8988T (cell line): ENCODE data around the gene ACADL.

Experiments
- DNase-seq: peaks from one replicate; pipeline ENCODE4 v3.0.0; 2011

The ACADL gene

GRCh38 chr2:210224941-210225672 is at the start of gene ACADL:
ACADL (minus strand) TSS chr2:210225447; CDS start chr2:210225263, 184 bp downstream.
- peak; percentile 62 for DNase-seq

- DNase-seq, result no peak
Observed at GRCh38 chr2:210271300-210271699, 46.1 kb upstream of the ACADL start.

- no peak for DNase-seq
Observed at GRCh38 chr2:210269148-210269547, 43.9 kb upstream of the ACADL start.

GRCh38 chr2:210268281-210268680 is 43.0 kb upstream of the ACADL start:
- no peak for DNase-seq

GRCh38 chr2:210267698-210268097 is 42.5 kb upstream of the ACADL start:
- DNase-seq, result no peak

- no peak for DNase-seq
Observed at GRCh38 chr2:210264282-210264681, 39.0 kb upstream of the ACADL start.

GRCh38 chr2:210263841-210264240 is 38.6 kb upstream of the ACADL start:
- no peak for DNase-seq

GRCh38 chr2:210262036-210262435 is 36.8 kb upstream of the ACADL start:
- no peak for DNase-seq

GRCh38 chr2:210259687-210260086 is 34.4 kb upstream of the ACADL start:
- no peak for DNase-seq

- no peak for DNase-seq
Observed at GRCh38 chr2:210252699-210253606, 27.7 kb upstream of the ACADL start.

GRCh38 chr2:210250622-210251021 is 25.4 kb upstream of the ACADL start:
- no peak for DNase-seq

- no peak for DNase-seq
Observed at GRCh38 chr2:210233487-210233886, 8.2 kb upstream of the ACADL start.

GRCh38 chr2:210230984-210231383 is 5.7 kb upstream of the ACADL start:
- DNase-seq, result no peak

- no peak for DNase-seq
Observed at GRCh38 chr2:210230518-210230917, 5.3 kb upstream of the ACADL start.

- DNase-seq, result no peak
Observed at GRCh38 chr2:210228586-210228985, 3.3 kb upstream of the ACADL start.

- DNase-seq, result no peak
Observed at GRCh38 chr2:210227290-210228088, 2.2 kb upstream of the ACADL start.

- no peak for DNase-seq
Observed at GRCh38 chr2:210226223-210226622, 976 bp upstream of the ACADL start.

GRCh38 chr2:210224591-210224940 is 681 bp downstream of the ACADL start:
- DNase-seq, result peak; percentile 18

GRCh38 chr2:210215120-210215519 is 10.1 kb downstream of the ACADL start:
- no peak for DNase-seq

GRCh38 chr2:210210185-210210584 is 15.1 kb downstream of the ACADL start:
- DNase-seq, result no peak

GRCh38 chr2:210207929-210208328 is 17.3 kb downstream of the ACADL start:
- no peak for DNase-seq

GRCh38 chr2:210203558-210203957 is 21.7 kb downstream of the ACADL start:
- DNase-seq, result no peak

GRCh38 chr2:210203147-210203546 is 22.1 kb downstream of the ACADL start:
- no peak for DNase-seq
